OCI-LY3 (cell line): ENCODE data around the gene PTDSS2.

ENCODE experiments used
- H2AFZ ChIP-seq: fragments of 200-600, 300-600 bp; shearing (Covaris generic); 2 replicates; pipeline ENCODE4 v1.6.0; 2014; ENCODE audit warnings: antibody characterized with exemption, low read depth, low read length
- H3K27ac ChIP-seq: fragments of 200-600, 300-600 bp; sonication (generic); 2 replicates; pipeline ENCODE4 v1.5.1; 2014; ENCODE audit warnings: mild to moderate bottlenecking, low read length, moderate library complexity, mixed read lengths
- H3K27me3 ChIP-seq: fragments of 200-600, 300-600 bp; sonication (generic); 2 replicates; pipeline ENCODE4 v1.6.1; 2014; ENCODE audit warnings: low read depth, low read length, mixed read lengths
- H3K36me3 ChIP-seq: fragments of 200-600, 300-600 bp; sonication (generic); replicated peaks from 2 replicates; pipeline ENCODE3; 2014; ENCODE audit warnings: low read depth, low read length, mixed read lengths
- H3K4me1 ChIP-seq: fragments of 300-600, 200-600 bp; sonication (generic); 2 replicates; pipeline ENCODE4 v1.6.1; 2014; ENCODE audit warnings: low read length, mixed read lengths
- H3K4me2 ChIP-seq: fragments of 200-600, 300-600 bp; sonication (generic); 2 replicates; pipeline ENCODE4 v1.6.1; 2014; ENCODE audit warnings: low read length, mixed read lengths
- H3K4me3 ChIP-seq: fragments of 300-600, 200-600 bp; sonication (generic); 2 replicates; pipeline ENCODE4 v1.5.1; 2014; ENCODE audit warnings: antibody characterized with exemption, mild to moderate bottlenecking, low read length, moderate library complexity
- H3K79me2 ChIP-seq: fragments of 300-600, 200-600 bp; shearing (Covaris generic); 2 replicates; pipeline ENCODE4 v1.6.1; 2014; ENCODE audit warnings: mild to moderate bottlenecking, low read length, mixed read lengths
- H3K9ac ChIP-seq: fragments of 300-600, 200-600 bp; shearing (Covaris generic); 2 replicates; pipeline ENCODE4 v1.6.0; 2014; ENCODE audit warnings: mild to moderate bottlenecking, low read length, moderate library complexity
- H3K9me3 ChIP-seq: fragments of 200-600, 300-600 bp; shearing (Covaris generic); 2 replicates; pipeline ENCODE4 v1.6.1; 2014; ENCODE audit warnings: low read length, mixed read lengths; ENCODE audit not compliant: insufficient read depth
- H4K20me1 ChIP-seq: fragments of 200-600, 300-600 bp; sonication (generic); 2 replicates; pipeline ENCODE4 v1.6.1; 2016; ENCODE audit warnings: low read length, mixed read lengths; ENCODE audit not compliant: insufficient read depth
- CTCF ChIP-seq: fragments of 200-600, 300-600 bp; sonication (generic); IDR thresholded peaks from 2 replicates; pipeline ENCODE4 v1.5.1; 2014; ENCODE audit warnings: antibody characterized with exemption, low read length, low read depth
- EZH2phosphoT487 ChIP-seq: fragments of 200-600 bp; shearing (Covaris generic); IDR thresholded peaks from 2 replicates; pipeline ENCODE4 v1.6.1; 2018; ENCODE audit warnings: antibody characterized with exemption, mixed run types, low read depth

PTDSS2 gene

GRCh38 chr11:455566-456147 is 5.6 kb downstream of the PTDSS2 start:
- no peak overlapping the region for H3K27ac ChIP-seq
- peaks cover 15% of the 10 kb centered on the region for H3K36me3 ChIP-seq
- peaks cover 8% of the 10 kb centered on the region for H3K4me1 ChIP-seq
- H3K79me2 ChIP-seq, result peaks cover 70% of the 10 kb centered on the region
- no peak overlapping the region for H3K4me2 ChIP-seq
- H4K20me1 ChIP-seq, result peaks cover 9% of the 10 kb centered on the region; the same call in 1 of the 2 replicates
- no peaks in the 10 kb centered on the region for H3K27me3 ChIP-seq
- H3K9me3 ChIP-seq, result no peaks in the 10 kb centered on the region
- TF ChIP-seq CTCF, result no peak
- no peak for TF ChIP-seq EZH2phosphoT487
- no peak overlapping the region for H3K4me3 ChIP-seq
- H3K9ac ChIP-seq, result no peak overlapping the region
- H2AFZ ChIP-seq, result no peak overlapping the region

- Histone ChIP-seq H3K79me2 (peaks cover 61% of the 10 kb centered on the region), H3K36me3 (peaks cover 15% of the 10 kb centered on the region)
Observed at GRCh38 chr11:456533-456932, 6.5 kb downstream of the PTDSS2 start.

GRCh38 chr11:457111-457760 is 7.2 kb downstream of the PTDSS2 start:
- Histone ChIP-seq H2AFZ (no peak overlapping the region), H3K4me2 (no peak overlapping the region), H3K79me2 (peaks cover 54% of the 10 kb centered on the region), H3K4me3 (no peak overlapping the region), H4K20me1 (no peaks in the 10 kb centered on the region), H3K4me1 (no peaks in the 10 kb centered on the region), H3K27ac (no peak overlapping the region), H3K36me3 (peaks cover 15% of the 10 kb centered on the region), H3K27me3 (no peaks in the 10 kb centered on the region), H3K9me3 (no peaks in the 10 kb centered on the region), H3K9ac (no peak overlapping the region)
- TF ChIP-seq CTCF (no peak), EZH2phosphoT487 (no peak)

More at GRCh38 chr11:456533-456932, 6.5 kb downstream of the PTDSS2 start:
- H3K27ac ChIP-seq, result no peak overlapping the region
- peaks cover 1% of the 10 kb centered on the region; the same call in 1 of the 2 replicates for H3K4me1 ChIP-seq
- TF ChIP-seq CTCF (no peak), EZH2phosphoT487 (no peak)
- no peaks in the 10 kb centered on the region for H3K9me3 ChIP-seq
- no peak overlapping the region for H3K4me3 ChIP-seq
- H4K20me1 ChIP-seq, result peaks cover 2% of the 10 kb centered on the region; the same call in 1 of the 2 replicates
- H3K9ac ChIP-seq, result no peak overlapping the region
- H2AFZ ChIP-seq, result no peak overlapping the region
- H3K4me2 ChIP-seq, result no peak overlapping the region
- no peaks in the 10 kb centered on the region for H3K27me3 ChIP-seq

GRCh38 chr11:459511-460220 is 9.6 kb downstream of the PTDSS2 start:
- no peak overlapping the region for H3K27ac ChIP-seq
- TF ChIP-seq EZH2phosphoT487 (no peak), CTCF (no peak)
- H2AFZ ChIP-seq, result no peak overlapping the region
- H3K36me3 ChIP-seq, result peaks cover 3% of the 10 kb centered on the region
- H3K9ac ChIP-seq, result no peak overlapping the region
- H3K9me3 ChIP-seq, result no peaks in the 10 kb centered on the region
- peaks cover 37% of the 10 kb centered on the region for H3K79me2 ChIP-seq
- no peaks in the 10 kb centered on the region for H3K4me1 ChIP-seq
- H3K4me2 ChIP-seq, result no peak overlapping the region
- no peaks in the 10 kb centered on the region for H3K27me3 ChIP-seq
- H3K4me3 ChIP-seq, result no peak overlapping the region
- no peaks in the 10 kb centered on the region for H4K20me1 ChIP-seq
